GM23248 (cell line): Measurements from ENCODE around the gene SCAMP4. TPM values are rescaled to one million over a fixed set of nuclear protein-coding genes. Genes with fewer than 3 reads are reported as not detected.

Experiments used
- DNase-seq: peaks from one replicate; pipeline ENCODE4 v3.0.0-alpha.2; 2015
- H2AFZ ChIP-seq: fragments of 200-600 bp; sonication (generic); 2 replicates; pipeline ENCODE4 v1.6.1; 2016; ENCODE audit warnings: antibody characterized with exemption
- H3F3A ChIP-seq: fragments of 200-600 bp; sonication (generic); 2 replicates; pipeline ENCODE4 v1.6.1; 2016; ENCODE audit warnings: mild to moderate bottlenecking, antibody characterized with exemption, mixed run types; ENCODE audit not compliant: insufficient read depth
- H3K27ac ChIP-seq: fragments of 200-600 bp; sonication (generic); 2 replicates; pipeline ENCODE4 v1.5.1; 2016; ENCODE audit warnings: mild to moderate bottlenecking
- H3K27me3 ChIP-seq: fragments of 200-600 bp; sonication (generic); replicated peaks from 2 replicates; pipeline ENCODE4 v1.6.1; 2016; ENCODE audit warnings: mild to moderate bottlenecking; ENCODE audit not compliant: insufficient read depth
- H3K36me3 ChIP-seq: fragments of 200-600 bp; sonication (generic); 2 replicates; pipeline ENCODE4 v1.6.1; 2016; ENCODE audit warnings: low read depth, mild to moderate bottlenecking
- H3K4me1 ChIP-seq: fragments of 200-600 bp; sonication (generic); 2 replicates; pipeline ENCODE4 v1.6.1; 2016; ENCODE audit warnings: mild to moderate bottlenecking; ENCODE audit not compliant: insufficient read depth
- H3K4me2 ChIP-seq: fragments of 200-600 bp; sonication (generic); one replicate; pipeline ENCODE4 v1.6.1; 2016; ENCODE audit warnings: mild to moderate bottlenecking; ENCODE audit not compliant: unreplicated experiment
- H3K4me3 ChIP-seq: fragments of 200-600 bp; sonication (generic); 2 replicates; pipeline ENCODE4 v1.5.1; 2016; ENCODE audit warnings: mild to moderate bottlenecking
- H3K79me2 ChIP-seq: fragments of 200-600 bp; sonication (generic); 2 replicates; pipeline ENCODE4 v1.6.1; 2016; ENCODE audit warnings: mild to moderate bottlenecking; ENCODE audit not compliant: insufficient read depth
- H3K9ac ChIP-seq: fragments of 200-600 bp; sonication (generic); 2 replicates; pipeline ENCODE4 v1.6.1; 2016; ENCODE audit warnings: mild to moderate bottlenecking
- H3K9me2 ChIP-seq: fragments of 200-600 bp; sonication (generic); 2 replicates; pipeline ENCODE4 v1.6.1; 2016; ENCODE audit warnings: mixed run types, mild to moderate bottlenecking, moderate library complexity; ENCODE audit not compliant: insufficient read depth
- H3K9me3 ChIP-seq: fragments of 200-600 bp; sonication (generic); one replicate; pipeline ENCODE4 v1.6.1; 2017; ENCODE audit warnings: low read depth
- H4K20me1 ChIP-seq: fragments of 200-600 bp; sonication (generic); 2 replicates; pipeline ENCODE4 v1.6.0; 2016; ENCODE audit not compliant: insufficient read depth
- EZH2 ChIP-seq: fragments of 200-600 bp; sonication (generic); IDR thresholded peaks from 2 replicates; pipeline ENCODE4 v1.6.1; 2018; ENCODE audit warnings: antibody characterized with exemption, mild to moderate bottlenecking; ENCODE audit not compliant: insufficient read depth, poor library complexity, severe bottlenecking
- EZH2phosphoT487 ChIP-seq: fragments of 200-600 bp; sonication (generic); IDR thresholded peaks from 2 replicates; pipeline ENCODE4 v1.6.1; 2018; ENCODE audit warnings: antibody characterized with exemption, moderate library complexity, mild to moderate bottlenecking, low read depth; ENCODE audit not compliant: insufficient read depth
- WGBS, 2 experiments: methylation state at CpG; one replicate each; pipeline ENCODE4 v1.1.6; 2015 to 2017; ENCODE audit warnings: low lambda C conversion rate in 2 of 2, low coverage in 1 of 2; ENCODE audit errors: missing lambda C conversion rate in 2 of 2; 5-methylcytosine and 5-hydroxymethylcytosine counted together
- in situ Hi-C: fragments of 300-500 bp; cut with MboI; formaldehyde crosslinking; loops from 2 replicates; pipeline ENCODE4 v1.15.0; 2020
- polyA plus RNA-seq: library from polyadenylated mRNA; unstranded; fragments of >200 nt; fragmentation: Nextera tagmentation; extraction: Ambion mirVana; gene quantifications from 2 replicates; pipeline ENCODE4 v1.2.1, GENCODE V29; 2016
- total RNA-seq: library from RNA; depleted of rRNA; stranded (reverse); fragments of >200 nt; shearing (Covaris generic); gene quantifications from 2 replicates; pipeline ENCODE4 v1.2.3, GENCODE V29; 2014

SCAMP4 gene
- total and polyA plus RNA-seq, 2 experiments from 2014 or later, result 73.9 to 110 TPM

- Histone ChIP-seq H3K9ac (no peak overlapping the region), H3K9me3 (no peaks in the 10 kb centered on the region), H3F3A (no peaks in the 10 kb centered on the region; the same call in 1 of the 2 replicates), H3K4me3 (no peak overlapping the region), H3K27ac (no peak overlapping the region), H3K36me3 (no peaks in the 10 kb centered on the region), H4K20me1 (no peaks in the 10 kb centered on the region), H2AFZ (no peak overlapping the region), H3K4me2 (no peak overlapping the region), H3K4me1 (peaks cover 4% of the 10 kb centered on the region; the same call in 1 of the 2 replicates), H3K79me2 (no peaks in the 10 kb centered on the region), H3K9me2 (no peaks in the 10 kb centered on the region), H3K27me3 (no peaks in the 10 kb centered on the region)
- 83 to 86% methylated on average over 8 of the region's 8 CpGs for WGBS, 2 experiments
- in situ Hi-C loops, result loop anchor here (10.0 kb wide), 1 partner anchor 152 kb away; no protein-coding TSS in a partner anchor
- DNase-seq, result no peak
- no peak for TF ChIP-seq EZH2phosphoT487
- TF ChIP-seq EZH2, result no peak
Measured at GRCh38 chr19:1932395-1932794, 27.2 kb downstream of the SCAMP4 start.

GRCh38 chr19:1933244-1933643 lies 28.0 kb downstream of the SCAMP4 start:
- Histone ChIP-seq H3F3A (no peaks in the 10 kb centered on the region; the same call in 1 of the 2 replicates), H3K27me3 (no peaks in the 10 kb centered on the region), H3K79me2 (no peaks in the 10 kb centered on the region), H3K36me3 (no peaks in the 10 kb centered on the region), H3K4me2 (no peak overlapping the region), H3K4me3 (no peak overlapping the region), H2AFZ (no peak overlapping the region), H3K9me3 (no peaks in the 10 kb centered on the region), H3K4me1 (peaks cover 4% of the 10 kb centered on the region; the same call in 1 of the 2 replicates), H3K27ac (no peak overlapping the region), H4K20me1 (no peaks in the 10 kb centered on the region), H3K9ac (no peak overlapping the region), H3K9me2 (no peaks in the 10 kb centered on the region)
- in situ Hi-C loops, result loop anchor here (10.0 kb wide), 1 partner anchor 152 kb away; no protein-coding TSS in a partner anchor
- TF ChIP-seq EZH2phosphoT487 (no peak), EZH2 (no peak)
- DNase-seq, result no peak
- WGBS, 2 experiments, result 58 to 64% methylated on average over 7 of the region's 7 CpGs

- no peak overlapping the region for H2AFZ ChIP-seq
- TF ChIP-seq EZH2phosphoT487 (no peak), EZH2 (no peak)
- no peaks in the 10 kb centered on the region for H3K79me2 ChIP-seq
- H3K27ac ChIP-seq, result no peak overlapping the region
- no peak overlapping the region for H3K4me2 ChIP-seq
- H3K9me2 ChIP-seq, result no peaks in the 10 kb centered on the region
- in situ Hi-C loops, result loop anchor here (10.0 kb wide), 1 partner anchor 151 kb away; no protein-coding TSS in a partner anchor
- no peak overlapping the region for H3K9ac ChIP-seq
- H3K36me3 ChIP-seq, result no peaks in the 10 kb centered on the region
- H4K20me1 ChIP-seq, result no peaks in the 10 kb centered on the region
- H3K9me3 ChIP-seq, result no peaks in the 10 kb centered on the region
- 81 to 83% methylated on average over 8 of the region's 8 CpGs for WGBS, 2 experiments
- no peaks in the 10 kb centered on the region for H3K27me3 ChIP-seq
- H3K4me3 ChIP-seq, result no peak overlapping the region
- peaks cover 4% of the 10 kb centered on the region; the same call in 1 of the 2 replicates for H3K4me1 ChIP-seq
- no peak for DNase-seq
- H3F3A ChIP-seq, result no peaks in the 10 kb centered on the region
Measured at GRCh38 chr19:1933942-1934341, 28.7 kb downstream of the SCAMP4 start.

- Histone ChIP-seq H3K79me2 (no peaks in the 10 kb centered on the region), H3K9ac (no peak overlapping the region), H3K4me2 (no peak overlapping the region), H3K4me1 (peaks cover 9% of the 10 kb centered on the region), H3K27ac (no peak overlapping the region), H3K9me3 (no peaks in the 10 kb centered on the region), H3F3A (peaks cover 15% of the 10 kb centered on the region), H3K9me2 (no peaks in the 10 kb centered on the region), H3K36me3 (no peaks in the 10 kb centered on the region), H3K4me3 (no peak overlapping the region), H4K20me1 (no peaks in the 10 kb centered on the region), H3K27me3 (no peaks in the 10 kb centered on the region), H2AFZ (no peak overlapping the region)
- peak; percentile 27 for DNase-seq
- 34 to 38% methylated on average over 11 of the region's 11 CpGs for WGBS, 2 experiments
- TF ChIP-seq EZH2phosphoT487 (no peak), EZH2 (no peak)
- in situ Hi-C loops, result loop anchor here (10.0 kb wide), 1 partner anchor 149 kb away; no protein-coding TSS in a partner anchor
Measured at GRCh38 chr19:1935484-1936208, 30.4 kb downstream of the SCAMP4 start.
